GM20431 (cell line): Measurements from ENCODE around the gene UGP2.
"Not testable (repeated sequence)": the region's sequence is repeated elsewhere in the genome, so short reads cannot be mapped to it uniquely, and the experiment has no call there.

Experiments used
- in situ Hi-C: fragments of 300-500 bp; cut with MseI, MboI; formaldehyde crosslinking; loops from one replicate; pipeline ENCODE4 v1.15.0; 2020; ENCODE audit warnings: low sequenced_read_pairs; ENCODE audit not compliant: unreplicated experiment

UGP2 gene

GRCh38 chr2:63837036-63837594 lies 4.6 kb upstream of the UGP2 start:
- in situ Hi-C loops = no loop called here

- in situ Hi-C loops = no loop called here
Measured at GRCh38 chr2:63840081-63840784, 1.5 kb upstream of the UGP2 start.

GRCh38 chr2:63840785-63841253 lies 877 bp upstream of the UGP2 start:
- in situ Hi-C loops = no loop called here

GRCh38 chr2:63842149-63843061 lies 709 bp downstream of the UGP2 start:
- in situ Hi-C loops = no loop called here

- in situ Hi-C loops = no loop called here
Measured at GRCh38 chr2:63843093-63843492, 1.4 kb downstream of the UGP2 start.

- in situ Hi-C loops = no loop called here
Measured at GRCh38 chr2:63843791-63844190, 2.1 kb downstream of the UGP2 start.

- in situ Hi-C loops = no loop called here
Measured at GRCh38 chr2:63844616-63845015, 2.9 kb downstream of the UGP2 start.

GRCh38 chr2:63845866-63846265 lies 4.2 kb downstream of the UGP2 start:
- in situ Hi-C loops = no loop called here

- in situ Hi-C loops = no loop called here
Measured at GRCh38 chr2:63846487-63846886, 4.8 kb downstream of the UGP2 start.

GRCh38 chr2:63847571-63847970 lies 5.9 kb downstream of the UGP2 start:
- in situ Hi-C loops = not testable (repeated sequence)

GRCh38 chr2:63849381-63850203 lies 7.9 kb downstream of the UGP2 start:
- in situ Hi-C loops = loop anchor here (25.0 kb wide), 1 partner anchor 162 kb away; no protein-coding TSS in a partner anchor

- in situ Hi-C loops = loop anchor here (25.0 kb wide), 1 partner anchor 163 kb away; no protein-coding TSS in a partner anchor
Measured at GRCh38 chr2:63850204-63850571, 8.5 kb downstream of the UGP2 start.

GRCh38 chr2:63850649-63851048 lies 9.0 kb downstream of the UGP2 start:
- in situ Hi-C loops = loop anchor here (25.0 kb wide), 1 partner anchor 163 kb away; no protein-coding TSS in a partner anchor

GRCh38 chr2:63851691-63852311 lies 10.1 kb downstream of the UGP2 start:
- in situ Hi-C loops = loop anchor here (25.0 kb wide), 1 partner anchor 164 kb away; no protein-coding TSS in a partner anchor

GRCh38 chr2:63853527-63854310 lies 12.0 kb downstream of the UGP2 start:
- in situ Hi-C loops = loop anchor here (25.0 kb wide), 1 partner anchor 166 kb away; no protein-coding TSS in a partner anchor

GRCh38 chr2:63855418-63856302 lies 14.0 kb downstream of the UGP2 start:
- in situ Hi-C loops = loop anchor here (25.0 kb wide), 1 partner anchor 168 kb away; no protein-coding TSS in a partner anchor

GRCh38 chr2:63856303-63856603 lies 14.6 kb downstream of the UGP2 start:
- in situ Hi-C loops = loop anchor here (25.0 kb wide), 1 partner anchor 169 kb away; no protein-coding TSS in a partner anchor
